HepG2 (cell line): ENCODE measurements around the gene SLC2A6. TPM values are rescaled to one million over a fixed set of nuclear protein-coding genes. Genes with fewer than 3 reads are reported as not detected.

Experiments used
- DMAP1 ChIP-seq: IDR thresholded peaks from 2 replicates; pipeline ENCODE4 v1.6.1; 2016
- GABPB1 ChIP-seq: IDR thresholded peaks from 2 replicates; pipeline ENCODE4 v1.6.1; 2016; ENCODE audit warnings: mild to moderate bottlenecking, missing genetic modification reagents, moderate library complexity, missing compliant biosample characterization
- KAT8 ChIP-seq: IDR thresholded peaks from 2 replicates; pipeline ENCODE4 v1.6.1; 2016; ENCODE audit warnings: missing genetic modification reagents, missing compliant biosample characterization
- MEF2D ChIP-seq: sonication (generic); formaldehyde crosslinking; IDR thresholded peaks from 2 replicates; pipeline ENCODE4 v1.5.1; 2020; ENCODE audit warnings: mild to moderate bottlenecking, missing genetic modification reagents
- NFKBIZ ChIP-seq: IDR thresholded peaks from 2 replicates; pipeline ENCODE4 v1.6.1; 2018; ENCODE audit warnings: missing genetic modification reagents, missing compliant biosample characterization
- NONO ChIP-seq, 2 experiments: fragments of 450-650 bp in 1 of 2; sonication (generic) in 1 of 2; formaldehyde crosslinking in 1 of 2; IDR thresholded peaks in 1 of 2; conservative IDR thresholded peaks in 1 of 2; 2 replicates each; pipeline versions ENCODE4 v1.6.1 to v1.8.0; 2017 to 2022; ENCODE audit warnings: mild to moderate bottlenecking in 1 of 2, missing genetic modification reagents in 1 of 2, moderate library complexity in 1 of 2
- NR2F1 ChIP-seq, 2 experiments: fragments of 450-650 bp in 1 of 2; formaldehyde crosslinking in 1 of 2; IDR thresholded peaks; 2 replicates each; pipeline versions ENCODE4 v1.5.0 to v1.6.1; 2016 to 2020; ENCODE audit warnings: mild to moderate bottlenecking in 1 of 2, missing compliant biosample characterization in 1 of 2, missing genetic modification reagents in 1 of 2, moderate library complexity in 1 of 2
- NR2F6 ChIP-seq, 2 experiments: IDR thresholded peaks; 2 replicates each; pipeline ENCODE4 v1.6.1; 2016; ENCODE audit warnings: antibody characterized with exemption in 1 of 2, mild to moderate bottlenecking in 1 of 2
- PTBP1 ChIP-seq: fragments of 200-400 bp; formaldehyde crosslinking; IDR thresholded peaks from 2 replicates; pipeline ENCODE4 v1.6.1; 2018; ENCODE audit warnings: low read length, low read depth; ENCODE audit not compliant: poor library complexity, severe bottlenecking
- RAD21 ChIP-seq: fragments of 450-650 bp; formaldehyde crosslinking; IDR thresholded peaks from 2 replicates; pipeline ENCODE4 v1.5.0; 2020; ENCODE audit warnings: mild to moderate bottlenecking
- RBFOX2 ChIP-seq: fragments of 200-400 bp; formaldehyde crosslinking; IDR thresholded peaks from 2 replicates; pipeline ENCODE4 v1.6.1; 2017; ENCODE audit warnings: low read depth, mild to moderate bottlenecking, low read length
- RBM22 ChIP-seq: fragments of 200-400 bp; formaldehyde crosslinking; optimal IDR thresholded peaks from 2 replicates; pipeline ENCODE3; 2017; ENCODE audit warnings: mild to moderate bottlenecking, low read length, moderate library complexity
- TOE1 ChIP-seq: sonication (generic); formaldehyde crosslinking; IDR thresholded peaks from 2 replicates; pipeline ENCODE4 v1.4.0; 2020; ENCODE audit warnings: mild to moderate bottlenecking, missing genetic modification reagents
- YY1 ChIP-seq: IDR thresholded peaks from 2 replicates; pipeline ENCODE4 v1.6.1; 2011; ENCODE audit warnings: low read length, low read depth, moderate library complexity, mild to moderate bottlenecking; ENCODE audit not compliant: insufficient read depth, insufficient replicate concordance
- ZBTB21 ChIP-seq: sonication (generic); formaldehyde crosslinking; IDR thresholded peaks from 2 replicates; pipeline ENCODE4 v1.4.0; 2020; ENCODE audit warnings: missing genetic modification reagents
- ZBTB7A ChIP-seq: sonication (generic); formaldehyde crosslinking; IDR thresholded peaks from 2 replicates; pipeline ENCODE4 v1.8.0; 2022; ENCODE audit warnings: mild to moderate bottlenecking, missing genetic modification reagents
- ZBTB7B ChIP-seq: sonication (generic); formaldehyde crosslinking; IDR thresholded peaks from 2 replicates; pipeline ENCODE4 v1.4.0; 2020; ENCODE audit warnings: missing genetic modification reagents
- ZFY ChIP-seq: sonication (generic); formaldehyde crosslinking; IDR thresholded peaks from 2 replicates; pipeline ENCODE4 v1.4.0; 2020; ENCODE audit warnings: missing genetic modification reagents
- ZIK1 ChIP-seq: sonication (generic); formaldehyde crosslinking; IDR thresholded peaks from 2 replicates; pipeline ENCODE4 v1.5.0; 2020; ENCODE audit warnings: mild to moderate bottlenecking, low read depth, missing genetic modification reagents, borderline replicate concordance
- ZNF292 ChIP-seq: sonication (generic); formaldehyde crosslinking; IDR thresholded peaks from 2 replicates; pipeline ENCODE4 v1.8.1; 2022; ENCODE audit warnings: mild to moderate bottlenecking, low read depth, missing genetic modification reagents, borderline replicate concordance
- ZNF543 ChIP-seq: sonication (generic); formaldehyde crosslinking; IDR thresholded peaks from 2 replicates; pipeline ENCODE4 v1.4.0; 2020; ENCODE audit warnings: mild to moderate bottlenecking, missing genetic modification reagents
- ZNF839 ChIP-seq: sonication (generic); formaldehyde crosslinking; IDR thresholded peaks from 2 replicates; pipeline ENCODE4 v1.4.0; 2020; ENCODE audit warnings: missing genetic modification reagents, mild to moderate bottlenecking, borderline replicate concordance
- polyA plus RNA-seq, 8 experiments: library from polyadenylated mRNA; depleted of rRNA in 3 of 8; stranded (reverse) in 7 of 8; unstranded in 1 of 8; fragments of >200 nt; fragmentation: Illumina TruSeq in 4 of 8; extraction: Trizol in 4 of 8; gene quantifications; 2 replicates each; pipeline versions ENCODE4 v1.2.1 to v1.2.3, GENCODE V29; 2011 to 2016; ENCODE audit warnings: low read depth in 4 of 8, missing spikeins in 1 of 8, mixed read lengths in 1 of 8; ENCODE audit not compliant: insufficient read depth in 1 of 8
- total RNA-seq, 5 experiments: library from RNA; depleted of rRNA; stranded (reverse); fragments of >200 nt; fragmentation: Illumina TruSeq; extraction: Trizol; gene quantifications; 2 replicates each; pipeline ENCODE4 v1.2.3, GENCODE V29; 2016; ENCODE audit warnings: low read depth in 1 of 5
- TF ChIP-seq, protein P1 (sequence below): sonication (generic); formaldehyde crosslinking; IDR thresholded peaks from 2 replicates; pipeline ENCODE4 v1.4.0; 2020; ENCODE audit warnings: missing genetic modification reagents, borderline replicate concordance
- TF ChIP-seq, protein P2 (sequence below): sonication (generic); formaldehyde crosslinking; IDR thresholded peaks from 2 replicates; pipeline ENCODE4 v1.5.1; 2020; ENCODE audit warnings: mild to moderate bottlenecking, missing genetic modification reagents, moderate library complexity

The SLC2A6 gene
- total and polyA plus RNA-seq, 2 of the 13 experiments (the other 11 are each of a cell fraction or from before 2014, with no cell fraction given) = 4.1 to 15.0 TPM

GRCh38 chr9:133448487-133448972 is 30.4 kb downstream of the SLC2A6 start (continued):
- TF ChIP-seq ZIK1 (CRISPR knock-in tag) = no peak
- TF ChIP-seq GABPB1 (CRISPR knock-in tag) = peak; percentile 49; the same call in 1 of the 2 replicates
- TF ChIP-seq NFKBIZ (CRISPR knock-in tag) = no peak
- TF ChIP-seq, protein P1, sequence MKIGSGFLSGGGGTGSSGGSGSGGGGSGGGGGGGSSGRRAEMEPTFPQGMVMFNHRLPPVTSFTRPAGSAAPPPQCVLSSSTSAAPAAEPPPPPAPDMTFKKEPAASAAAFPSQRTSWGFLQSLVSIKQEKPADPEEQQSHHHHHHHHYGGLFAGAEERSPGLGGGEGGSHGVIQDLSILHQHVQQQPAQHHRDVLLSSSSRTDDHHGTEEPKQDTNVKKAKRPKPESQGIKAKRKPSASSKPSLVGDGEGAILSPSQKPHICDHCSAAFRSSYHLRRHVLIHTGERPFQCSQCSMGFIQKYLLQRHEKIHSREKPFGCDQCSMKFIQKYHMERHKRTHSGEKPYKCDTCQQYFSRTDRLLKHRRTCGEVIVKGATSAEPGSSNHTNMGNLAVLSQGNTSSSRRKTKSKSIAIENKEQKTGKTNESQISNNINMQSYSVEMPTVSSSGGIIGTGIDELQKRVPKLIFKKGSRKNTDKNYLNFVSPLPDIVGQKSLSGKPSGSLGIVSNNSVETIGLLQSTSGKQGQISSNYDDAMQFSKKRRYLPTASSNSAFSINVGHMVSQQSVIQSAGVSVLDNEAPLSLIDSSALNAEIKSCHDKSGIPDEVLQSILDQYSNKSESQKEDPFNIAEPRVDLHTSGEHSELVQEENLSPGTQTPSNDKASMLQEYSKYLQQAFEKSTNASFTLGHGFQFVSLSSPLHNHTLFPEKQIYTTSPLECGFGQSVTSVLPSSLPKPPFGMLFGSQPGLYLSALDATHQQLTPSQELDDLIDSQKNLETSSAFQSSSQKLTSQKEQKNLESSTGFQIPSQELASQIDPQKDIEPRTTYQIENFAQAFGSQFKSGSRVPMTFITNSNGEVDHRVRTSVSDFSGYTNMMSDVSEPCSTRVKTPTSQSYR (CRISPR knock-in tag) = no peak; the same call in 1 of the 2 replicates
- TF ChIP-seq ZBTB7A (CRISPR knock-in tag) = peak; percentile 76
- TF ChIP-seq, protein P2, sequence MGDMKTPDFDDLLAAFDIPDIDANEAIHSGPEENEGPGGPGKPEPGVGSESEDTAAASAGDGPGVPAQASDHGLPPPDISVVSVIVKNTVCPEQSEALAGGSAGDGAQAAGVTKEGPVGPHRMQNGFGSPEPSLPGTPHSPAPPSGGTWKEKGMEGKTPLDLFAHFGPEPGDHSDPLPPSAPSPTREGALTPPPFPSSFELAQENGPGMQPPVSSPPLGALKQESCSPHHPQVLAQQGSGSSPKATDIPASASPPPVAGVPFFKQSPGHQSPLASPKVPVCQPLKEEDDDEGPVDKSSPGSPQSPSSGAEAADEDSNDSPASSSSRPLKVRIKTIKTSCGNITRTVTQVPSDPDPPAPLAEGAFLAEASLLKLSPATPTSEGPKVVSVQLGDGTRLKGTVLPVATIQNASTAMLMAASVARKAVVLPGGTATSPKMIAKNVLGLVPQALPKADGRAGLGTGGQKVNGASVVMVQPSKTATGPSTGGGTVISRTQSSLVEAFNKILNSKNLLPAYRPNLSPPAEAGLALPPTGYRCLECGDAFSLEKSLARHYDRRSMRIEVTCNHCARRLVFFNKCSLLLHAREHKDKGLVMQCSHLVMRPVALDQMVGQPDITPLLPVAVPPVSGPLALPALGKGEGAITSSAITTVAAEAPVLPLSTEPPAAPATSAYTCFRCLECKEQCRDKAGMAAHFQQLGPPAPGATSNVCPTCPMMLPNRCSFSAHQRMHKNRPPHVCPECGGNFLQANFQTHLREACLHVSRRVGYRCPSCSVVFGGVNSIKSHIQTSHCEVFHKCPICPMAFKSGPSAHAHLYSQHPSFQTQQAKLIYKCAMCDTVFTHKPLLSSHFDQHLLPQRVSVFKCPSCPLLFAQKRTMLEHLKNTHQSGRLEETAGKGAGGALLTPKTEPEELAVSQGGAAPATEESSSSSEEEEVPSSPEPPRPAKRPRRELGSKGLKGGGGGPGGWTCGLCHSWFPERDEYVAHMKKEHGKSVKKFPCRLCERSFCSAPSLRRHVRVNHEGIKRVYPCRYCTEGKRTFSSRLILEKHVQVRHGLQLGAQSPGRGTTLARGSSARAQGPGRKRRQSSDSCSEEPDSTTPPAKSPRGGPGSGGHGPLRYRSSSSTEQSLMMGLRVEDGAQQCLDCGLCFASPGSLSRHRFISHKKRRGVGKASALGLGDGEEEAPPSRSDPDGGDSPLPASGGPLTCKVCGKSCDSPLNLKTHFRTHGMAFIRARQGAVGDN (CRISPR knock-in tag) = peak; percentile 84
- TF ChIP-seq TOE1 = no peak
- peak; percentile 37; the same call in 1 of the 2 replicates for TF ChIP-seq KAT8 (CRISPR knock-in tag)
- peak; percentile 35 for TF ChIP-seq YY1
- 0 out of 4 replicates have a peak, but pooled peaks of 1 of the 2 experiments have one; percentile 7 for TF ChIP-seq NR2F1 (CRISPR knock-in tag; IDR thresholded peaks at IDR 0.05)
- no peak for TF ChIP-seq RAD21
- TF ChIP-seq DMAP1 = peak; percentile 32; the same call in 1 of the 2 replicates
- peak; percentile 74; the same call in 1 of the 2 replicates for TF ChIP-seq ZFY (CRISPR knock-in tag)
- peak; percentile 34; the same call in 1 of the 2 replicates for TF ChIP-seq RBFOX2
- TF ChIP-seq ZNF839 = no peak
- no peak for TF ChIP-seq ZBTB21
- TF ChIP-seq NONO (IDR thresholded peaks at IDR 0.05) = no peak
- peak; percentile 53; the same call in 1 of the 2 replicates for TF ChIP-seq NONO (CRISPR knock-in tag; conservative IDR thresholded peaks at IDR 0.05)
- TF ChIP-seq NR2F6 (IDR thresholded peaks at IDR 0.05) = no peak
- TF ChIP-seq NR2F6 (CRISPR knock-in tag; IDR thresholded peaks at IDR 0.05) = peak; percentile 42; the same call in 1 of the 2 replicates
- TF ChIP-seq MEF2D = 0 out of 2 replicates have a peak, but pooled peaks have one; percentile 39
- no peak for TF ChIP-seq ZNF543
- TF ChIP-seq RBM22 = no peak
- peak; percentile 81 for TF ChIP-seq ZNF292 (CRISPR knock-in tag)
- TF ChIP-seq PTBP1 = no peak
- 0 out of 2 replicates have a peak, but pooled peaks have one; percentile 43 for TF ChIP-seq ZBTB7B
